GM23248 (cell line): ENCODE data around the gene ZNF621. TPM values are rescaled to one million over a fixed set of nuclear protein-coding genes. Genes with fewer than 3 reads are reported as not detected.

ENCODE experiments used
- DNase-seq: peaks from one replicate; pipeline ENCODE4 v3.0.0-alpha.2; 2015
- H2AFZ ChIP-seq: fragments of 200-600 bp; sonication (generic); 2 replicates; pipeline ENCODE4 v1.6.1; 2016; ENCODE audit warnings: antibody characterized with exemption
- H3F3A ChIP-seq: fragments of 200-600 bp; sonication (generic); 2 replicates; pipeline ENCODE4 v1.6.1; 2016; ENCODE audit warnings: mild to moderate bottlenecking, antibody characterized with exemption, mixed run types; ENCODE audit not compliant: insufficient read depth
- H3K27ac ChIP-seq: fragments of 200-600 bp; sonication (generic); 2 replicates; pipeline ENCODE4 v1.5.1; 2016; ENCODE audit warnings: mild to moderate bottlenecking
- H3K27me3 ChIP-seq: fragments of 200-600 bp; sonication (generic); replicated peaks from 2 replicates; pipeline ENCODE4 v1.6.1; 2016; ENCODE audit warnings: mild to moderate bottlenecking; ENCODE audit not compliant: insufficient read depth
- H3K36me3 ChIP-seq: fragments of 200-600 bp; sonication (generic); 2 replicates; pipeline ENCODE4 v1.6.1; 2016; ENCODE audit warnings: low read depth, mild to moderate bottlenecking
- H3K4me1 ChIP-seq: fragments of 200-600 bp; sonication (generic); 2 replicates; pipeline ENCODE4 v1.6.1; 2016; ENCODE audit warnings: mild to moderate bottlenecking; ENCODE audit not compliant: insufficient read depth
- H3K4me2 ChIP-seq: fragments of 200-600 bp; sonication (generic); one replicate; pipeline ENCODE4 v1.6.1; 2016; ENCODE audit warnings: mild to moderate bottlenecking; ENCODE audit not compliant: unreplicated experiment
- H3K4me3 ChIP-seq: fragments of 200-600 bp; sonication (generic); 2 replicates; pipeline ENCODE4 v1.5.1; 2016; ENCODE audit warnings: mild to moderate bottlenecking
- H3K79me2 ChIP-seq: fragments of 200-600 bp; sonication (generic); 2 replicates; pipeline ENCODE4 v1.6.1; 2016; ENCODE audit warnings: mild to moderate bottlenecking; ENCODE audit not compliant: insufficient read depth
- H3K9ac ChIP-seq: fragments of 200-600 bp; sonication (generic); 2 replicates; pipeline ENCODE4 v1.6.1; 2016; ENCODE audit warnings: mild to moderate bottlenecking
- H3K9me2 ChIP-seq: fragments of 200-600 bp; sonication (generic); 2 replicates; pipeline ENCODE4 v1.6.1; 2016; ENCODE audit warnings: mixed run types, mild to moderate bottlenecking, moderate library complexity; ENCODE audit not compliant: insufficient read depth
- H3K9me3 ChIP-seq: fragments of 200-600 bp; sonication (generic); one replicate; pipeline ENCODE4 v1.6.1; 2017; ENCODE audit warnings: low read depth
- H4K20me1 ChIP-seq: fragments of 200-600 bp; sonication (generic); 2 replicates; pipeline ENCODE4 v1.6.0; 2016; ENCODE audit not compliant: insufficient read depth
- EZH2 ChIP-seq: fragments of 200-600 bp; sonication (generic); IDR thresholded peaks from 2 replicates; pipeline ENCODE4 v1.6.1; 2018; ENCODE audit warnings: antibody characterized with exemption, mild to moderate bottlenecking; ENCODE audit not compliant: insufficient read depth, poor library complexity, severe bottlenecking
- EZH2phosphoT487 ChIP-seq: fragments of 200-600 bp; sonication (generic); IDR thresholded peaks from 2 replicates; pipeline ENCODE4 v1.6.1; 2018; ENCODE audit warnings: antibody characterized with exemption, moderate library complexity, mild to moderate bottlenecking, low read depth; ENCODE audit not compliant: insufficient read depth
- WGBS, 2 experiments: methylation state at CpG; one replicate each; pipeline ENCODE4 v1.1.6; 2015 to 2017; ENCODE audit warnings: low lambda C conversion rate in 2 of 2, low coverage in 1 of 2; ENCODE audit errors: missing lambda C conversion rate in 2 of 2; 5-methylcytosine and 5-hydroxymethylcytosine counted together
- in situ Hi-C: fragments of 300-500 bp; cut with MboI; formaldehyde crosslinking; loops from 2 replicates; pipeline ENCODE4 v1.15.0; 2020
- polyA plus RNA-seq: library from polyadenylated mRNA; unstranded; fragments of >200 nt; fragmentation: Nextera tagmentation; extraction: Ambion mirVana; gene quantifications from 2 replicates; pipeline ENCODE4 v1.2.1, GENCODE V29; 2016
- total RNA-seq: library from RNA; depleted of rRNA; stranded (reverse); fragments of >200 nt; shearing (Covaris generic); gene quantifications from 2 replicates; pipeline ENCODE4 v1.2.3, GENCODE V29; 2014

The ZNF621 gene
- total and polyA plus RNA-seq, 2 experiments from 2014 or later: 7.9 to 13.4 TPM

- no peak overlapping the region for H3K4me3 ChIP-seq
- H3K79me2 ChIP-seq: no peaks in the 10 kb centered on the region
- no peaks in the 10 kb centered on the region for H3K9me2 ChIP-seq
- no peaks in the 10 kb centered on the region for H3K9me3 ChIP-seq
- H4K20me1 ChIP-seq: no peaks in the 10 kb centered on the region
- H3K4me2 ChIP-seq: no peak overlapping the region
- no peak for DNase-seq
- no peak overlapping the region for H3K9ac ChIP-seq
- no peaks in the 10 kb centered on the region for H3K36me3 ChIP-seq
- H2AFZ ChIP-seq: no peak overlapping the region
- WGBS, 2 experiments: 93 to 100% methylated on average over 1 of the region's 1 CpG
- in situ Hi-C loops: loop anchor here (10.0 to 25.0 kb wide), 3 partner anchors 244 to 1294 kb away; no protein-coding TSS in a partner anchor
- TF ChIP-seq EZH2phosphoT487: no peak
- no peak for TF ChIP-seq EZH2
- H3K4me1 ChIP-seq: no peaks in the 10 kb centered on the region
- H3K27me3 ChIP-seq: 0 out of 2 replicates have a peak, but pooled peaks cover 2% of the 10 kb centered on the region
- 0 out of 2 replicates have a peak, but pooled peaks cover 7% of the 10 kb centered on the region for H3F3A ChIP-seq
- H3K27ac ChIP-seq: no peak overlapping the region
These were observed 56.4 kb downstream of the ZNF621 start for GRCh38 chr3:40581166-40581565.

GRCh38 chr3:40582401-40583027, 57.8 kb downstream of the ZNF621 start:
- Histone ChIP-seq H3K79me2 (no peaks in the 10 kb centered on the region), H3K4me2 (no peak overlapping the region), H3K9ac (no peak overlapping the region), H3K4me3 (no peak overlapping the region), H3K36me3 (no peaks in the 10 kb centered on the region), H4K20me1 (no peaks in the 10 kb centered on the region), H3K9me3 (no peaks in the 10 kb centered on the region), H3K27ac (no peak overlapping the region), H3K27me3 (0 out of 2 replicates have a peak, but pooled peaks cover 3% of the 10 kb centered on the region), H2AFZ (no peak overlapping the region), H3K9me2 (no peaks in the 10 kb centered on the region), H3F3A (0 out of 2 replicates have a peak, but pooled peaks cover 7% of the 10 kb centered on the region), H3K4me1 (no peaks in the 10 kb centered on the region)
- 0 to 5% methylated on average over 2 of the region's 2 CpGs for WGBS, 2 experiments
- no peak for TF ChIP-seq EZH2phosphoT487
- no peak for TF ChIP-seq EZH2
- in situ Hi-C loops: loop anchor here (10.0 to 25.0 kb wide), 3 partner anchors 245 to 1292 kb away; no protein-coding TSS in a partner anchor
- no peak for DNase-seq

GRCh38 chr3:40583691-40584090, 58.9 kb downstream of the ZNF621 start:
- Histone ChIP-seq H3K4me3 (no peak overlapping the region), H3K9ac (no peak overlapping the region), H3K27me3 (0 out of 2 replicates have a peak, but pooled peaks cover 3% of the 10 kb centered on the region), H2AFZ (no peak overlapping the region), H3K4me1 (no peaks in the 10 kb centered on the region), H3K9me3 (no peaks in the 10 kb centered on the region), H3F3A (0 out of 2 replicates have a peak, but pooled peaks cover 7% of the 10 kb centered on the region), H4K20me1 (no peaks in the 10 kb centered on the region), H3K27ac (no peak overlapping the region), H3K4me2 (no peak overlapping the region), H3K36me3 (no peaks in the 10 kb centered on the region), H3K79me2 (no peaks in the 10 kb centered on the region), H3K9me2 (no peaks in the 10 kb centered on the region)
- DNase-seq: no peak
- TF ChIP-seq EZH2phosphoT487 (no peak), EZH2 (no peak)
- in situ Hi-C loops: loop anchor here (10.0 to 25.0 kb wide), 3 partner anchors 246 to 1291 kb away; no protein-coding TSS in a partner anchor
- 92 to 93% methylated on average over 7 of the region's 7 CpGs for WGBS, 2 experiments

- H4K20me1 ChIP-seq: no peaks in the 10 kb centered on the region
- H3K4me1 ChIP-seq: no peaks in the 10 kb centered on the region
- no peaks in the 10 kb centered on the region for H3K9me2 ChIP-seq
- 0 out of 2 replicates have a peak, but pooled peaks cover 7% of the 10 kb centered on the region for H3F3A ChIP-seq
- WGBS, 2 experiments: 7 to 10% methylated on average over 15 of the region's 15 CpGs
- H3K4me2 ChIP-seq: peak overlapping the region; percentile 67
- peak overlapping the region; percentile 53 for H3K4me3 ChIP-seq
- peak overlapping the region; percentile 80 for H2AFZ ChIP-seq
- no peak overlapping the region for H3K27ac ChIP-seq
- H3K9me3 ChIP-seq: no peaks in the 10 kb centered on the region
- no peaks in the 10 kb centered on the region for H3K36me3 ChIP-seq
- TF ChIP-seq EZH2phosphoT487 (no peak), EZH2 (no peak)
- no peaks in the 10 kb centered on the region for H3K79me2 ChIP-seq
- peak; percentile 88 for DNase-seq
- H3K27me3 ChIP-seq: 0 out of 2 replicates have a peak, but pooled peaks cover 3% of the 10 kb centered on the region
- H3K9ac ChIP-seq: no peak overlapping the region
- in situ Hi-C loops: loop anchor here (10.0 to 25.0 kb wide), 3 partner anchors 247 to 1290 kb away; no protein-coding TSS in a partner anchor
These were observed 59.9 kb downstream of the ZNF621 start for GRCh38 chr3:40584625-40585189.
